Breast epithelium (tissue), 3 donors: ENCODE results near the gene PKD1.

Source experiments
- CTCF ChIP-seq, 3 donors: fragments of 450-650 bp; IDR thresholded peaks; one replicate each; pipeline ENCODE4 v1.5.1; 2016 to 2017; ENCODE audit warnings: antibody characterized with exemption in 3 of 3, mild to moderate bottlenecking in 3 of 3, moderate library complexity in 3 of 3
- POLR2A ChIP-seq: fragments of 450-650 bp; IDR thresholded peaks from one replicate; pipeline ENCODE4 v1.6.1; 2016; ENCODE audit warnings: antibody characterized with exemption, mild to moderate bottlenecking, moderate library complexity
- POLR2AphosphoS5 ChIP-seq, 3 donors: sonication (generic); formaldehyde crosslinking; IDR thresholded peaks; one replicate each; pipeline ENCODE4 v1.6.1; 2017; ENCODE audit warnings: antibody characterized with exemption in 3 of 3

GRCh38 chr16:2079311-2079800 is 56.3 kb downstream of the PKD1 start:
- TF ChIP-seq CTCF (IDR thresholded peaks at IDR 0.05) (no peak), POLR2A (no peak), POLR2AphosphoS5 (IDR thresholded peaks at IDR 0.05) (no peak)
